GM18861 (cell line): Measurements from ENCODE around the gene ZBP1.

Experiments
- ATAC-seq: cut with Tn5 transposase; IDR thresholded peaks from one replicate; pipeline ENCODE4 v1.9.1; 2021; ENCODE audit not compliant: unreplicated experiment

The ZBP1 gene

GRCh38 chr20:57620274-57620990, at the start of gene ZBP1:
TSS of gene ZBP1 (minus strand) at chr20:57620426. CDS start at chr20:57620295, 131 bp downstream.
- peak; percentile 47 for ATAC-seq

GRCh38 chr20:57669632-57670031, 49.4 kb upstream of the ZBP1 start:
- ATAC-seq = no peak

- no peak for ATAC-seq
Measured at GRCh38 chr20:57667924-57668782, 47.9 kb upstream of the ZBP1 start.

- no peak for ATAC-seq
Measured at GRCh38 chr20:57667388-57667787, 47.2 kb upstream of the ZBP1 start.

GRCh38 chr20:57666834-57667157, 46.6 kb upstream of the ZBP1 start:
- no peak for ATAC-seq

- no peak for ATAC-seq
Measured at GRCh38 chr20:57666106-57666833, 46.0 kb upstream of the ZBP1 start.

GRCh38 chr20:57665589-57665971, 45.4 kb upstream of the ZBP1 start:
- no peak for ATAC-seq

GRCh38 chr20:57664924-57665588, 44.8 kb upstream of the ZBP1 start:
- ATAC-seq = no peak

- ATAC-seq = no peak
Measured at GRCh38 chr20:57664476-57664875, 44.2 kb upstream of the ZBP1 start.

- no peak for ATAC-seq
Measured at GRCh38 chr20:57663681-57664451, 43.6 kb upstream of the ZBP1 start.

- no peak for ATAC-seq
Measured at GRCh38 chr20:57663241-57663640, 43.0 kb upstream of the ZBP1 start.

- ATAC-seq = no peak
Measured at GRCh38 chr20:57662456-57663240, 42.4 kb upstream of the ZBP1 start.

GRCh38 chr20:57661746-57662455, 41.7 kb upstream of the ZBP1 start:
- ATAC-seq = no peak

GRCh38 chr20:57660922-57661745, 40.9 kb upstream of the ZBP1 start:
- ATAC-seq = no peak

- no peak for ATAC-seq
Measured at GRCh38 chr20:57660181-57660921, 40.1 kb upstream of the ZBP1 start.

- ATAC-seq = no peak
Measured at GRCh38 chr20:57659517-57660180, 39.4 kb upstream of the ZBP1 start.
